Measurements from ENCODE around the gene MSH3. TPM values are rescaled to one million over a fixed set of nuclear protein-coding genes. Genes with fewer than 3 reads are reported as not detected.

The MSH3 gene
- total and polyA plus RNA-seq, 2 of the 8 experiments (the other 6 are each of a cell fraction or from before 2014, with no cell fraction given): 3.6 to 22.6 TPM

DNA sequence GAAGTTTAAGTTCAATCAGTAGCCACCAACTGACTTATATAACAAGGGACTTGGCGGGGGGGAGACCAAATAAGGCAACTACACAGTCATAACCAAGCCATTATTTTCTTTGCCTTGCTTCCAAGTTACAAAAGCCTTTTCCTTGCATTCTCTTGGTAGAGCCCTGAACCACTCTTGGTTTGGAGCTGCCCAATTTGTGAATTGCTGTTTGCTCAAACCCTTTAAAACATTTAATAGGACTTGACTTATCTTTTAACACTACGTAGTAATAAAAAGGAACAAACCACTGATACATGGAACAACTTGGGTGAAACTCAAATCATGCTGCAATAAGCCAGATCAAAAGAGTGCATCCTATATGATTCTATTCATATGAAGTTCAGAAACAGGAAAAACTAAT is 31.7 kb upstream of the MSH3 start (continued):
- TF ChIP-seq CEBPB (IDR thresholded peaks at IDR 0.05; ENCODE audit: low read depth, low read length) (no peak), NANOG (IDR thresholded peaks at IDR 0.05; ENCODE audit: insufficient read depth, low read depth, low read length, poor library complexity, severe bottlenecking) (no peak), FOSL1 (IDR thresholded peaks at IDR 0.05; ENCODE audit: insufficient read depth, low read depth, low read length) (no peak), KDM1A (IDR thresholded peaks at IDR 0.05; ENCODE audit: borderline replicate concordance, low read length) (no peak), RAD21 (IDR thresholded peaks at IDR 0.05 in 1 of 2, conservative IDR thresholded peaks at IDR 0.05 in 1 of 2; ENCODE audit: low read depth in 2 of 2, low read length in 2 of 2) (no peak)
- TF ChIP-seq, protein P1, sequence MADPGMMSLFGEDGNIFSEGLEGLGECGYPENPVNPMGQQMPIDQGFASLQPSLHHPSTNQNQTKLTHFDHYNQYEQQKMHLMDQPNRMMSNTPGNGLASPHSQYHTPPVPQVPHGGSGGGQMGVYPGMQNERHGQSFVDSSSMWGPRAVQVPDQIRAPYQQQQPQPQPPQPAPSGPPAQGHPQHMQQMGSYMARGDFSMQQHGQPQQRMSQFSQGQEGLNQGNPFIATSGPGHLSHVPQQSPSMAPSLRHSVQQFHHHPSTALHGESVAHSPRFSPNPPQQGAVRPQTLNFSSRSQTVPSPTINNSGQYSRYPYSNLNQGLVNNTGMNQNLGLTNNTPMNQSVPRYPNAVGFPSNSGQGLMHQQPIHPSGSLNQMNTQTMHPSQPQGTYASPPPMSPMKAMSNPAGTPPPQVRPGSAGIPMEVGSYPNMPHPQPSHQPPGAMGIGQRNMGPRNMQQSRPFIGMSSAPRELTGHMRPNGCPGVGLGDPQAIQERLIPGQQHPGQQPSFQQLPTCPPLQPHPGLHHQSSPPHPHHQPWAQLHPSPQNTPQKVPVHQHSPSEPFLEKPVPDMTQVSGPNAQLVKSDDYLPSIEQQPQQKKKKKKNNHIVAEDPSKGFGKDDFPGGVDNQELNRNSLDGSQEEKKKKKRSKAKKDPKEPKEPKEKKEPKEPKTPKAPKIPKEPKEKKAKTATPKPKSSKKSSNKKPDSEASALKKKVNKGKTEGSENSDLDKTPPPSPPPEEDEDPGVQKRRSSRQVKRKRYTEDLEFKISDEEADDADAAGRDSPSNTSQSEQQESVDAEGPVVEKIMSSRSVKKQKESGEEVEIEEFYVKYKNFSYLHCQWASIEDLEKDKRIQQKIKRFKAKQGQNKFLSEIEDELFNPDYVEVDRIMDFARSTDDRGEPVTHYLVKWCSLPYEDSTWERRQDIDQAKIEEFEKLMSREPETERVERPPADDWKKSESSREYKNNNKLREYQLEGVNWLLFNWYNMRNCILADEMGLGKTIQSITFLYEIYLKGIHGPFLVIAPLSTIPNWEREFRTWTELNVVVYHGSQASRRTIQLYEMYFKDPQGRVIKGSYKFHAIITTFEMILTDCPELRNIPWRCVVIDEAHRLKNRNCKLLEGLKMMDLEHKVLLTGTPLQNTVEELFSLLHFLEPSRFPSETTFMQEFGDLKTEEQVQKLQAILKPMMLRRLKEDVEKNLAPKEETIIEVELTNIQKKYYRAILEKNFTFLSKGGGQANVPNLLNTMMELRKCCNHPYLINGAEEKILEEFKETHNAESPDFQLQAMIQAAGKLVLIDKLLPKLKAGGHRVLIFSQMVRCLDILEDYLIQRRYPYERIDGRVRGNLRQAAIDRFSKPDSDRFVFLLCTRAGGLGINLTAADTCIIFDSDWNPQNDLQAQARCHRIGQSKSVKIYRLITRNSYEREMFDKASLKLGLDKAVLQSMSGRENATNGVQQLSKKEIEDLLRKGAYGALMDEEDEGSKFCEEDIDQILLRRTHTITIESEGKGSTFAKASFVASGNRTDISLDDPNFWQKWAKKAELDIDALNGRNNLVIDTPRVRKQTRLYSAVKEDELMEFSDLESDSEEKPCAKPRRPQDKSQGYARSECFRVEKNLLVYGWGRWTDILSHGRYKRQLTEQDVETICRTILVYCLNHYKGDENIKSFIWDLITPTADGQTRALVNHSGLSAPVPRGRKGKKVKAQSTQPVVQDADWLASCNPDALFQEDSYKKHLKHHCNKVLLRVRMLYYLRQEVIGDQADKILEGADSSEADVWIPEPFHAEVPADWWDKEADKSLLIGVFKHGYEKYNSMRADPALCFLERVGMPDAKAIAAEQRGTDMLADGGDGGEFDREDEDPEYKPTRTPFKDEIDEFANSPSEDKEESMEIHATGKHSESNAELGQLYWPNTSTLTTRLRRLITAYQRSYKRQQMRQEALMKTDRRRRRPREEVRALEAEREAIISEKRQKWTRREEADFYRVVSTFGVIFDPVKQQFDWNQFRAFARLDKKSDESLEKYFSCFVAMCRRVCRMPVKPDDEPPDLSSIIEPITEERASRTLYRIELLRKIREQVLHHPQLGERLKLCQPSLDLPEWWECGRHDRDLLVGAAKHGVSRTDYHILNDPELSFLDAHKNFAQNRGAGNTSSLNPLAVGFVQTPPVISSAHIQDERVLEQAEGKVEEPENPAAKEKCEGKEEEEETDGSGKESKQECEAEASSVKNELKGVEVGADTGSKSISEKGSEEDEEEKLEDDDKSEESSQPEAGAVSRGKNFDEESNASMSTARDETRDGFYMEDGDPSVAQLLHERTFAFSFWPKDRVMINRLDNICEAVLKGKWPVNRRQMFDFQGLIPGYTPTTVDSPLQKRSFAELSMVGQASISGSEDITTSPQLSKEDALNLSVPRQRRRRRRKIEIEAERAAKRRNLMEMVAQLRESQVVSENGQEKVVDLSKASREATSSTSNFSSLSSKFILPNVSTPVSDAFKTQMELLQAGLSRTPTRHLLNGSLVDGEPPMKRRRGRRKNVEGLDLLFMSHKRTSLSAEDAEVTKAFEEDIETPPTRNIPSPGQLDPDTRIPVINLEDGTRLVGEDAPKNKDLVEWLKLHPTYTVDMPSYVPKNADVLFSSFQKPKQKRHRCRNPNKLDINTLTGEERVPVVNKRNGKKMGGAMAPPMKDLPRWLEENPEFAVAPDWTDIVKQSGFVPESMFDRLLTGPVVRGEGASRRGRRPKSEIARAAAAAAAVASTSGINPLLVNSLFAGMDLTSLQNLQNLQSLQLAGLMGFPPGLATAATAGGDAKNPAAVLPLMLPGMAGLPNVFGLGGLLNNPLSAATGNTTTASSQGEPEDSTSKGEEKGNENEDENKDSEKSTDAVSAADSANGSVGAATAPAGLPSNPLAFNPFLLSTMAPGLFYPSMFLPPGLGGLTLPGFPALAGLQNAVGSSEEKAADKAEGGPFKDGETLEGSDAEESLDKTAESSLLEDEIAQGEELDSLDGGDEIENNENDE (IDR thresholded peaks at IDR 0.05; ENCODE audit: insufficient replicate concordance, low read length): no peak
- TF ChIP-seq, protein P2, sequence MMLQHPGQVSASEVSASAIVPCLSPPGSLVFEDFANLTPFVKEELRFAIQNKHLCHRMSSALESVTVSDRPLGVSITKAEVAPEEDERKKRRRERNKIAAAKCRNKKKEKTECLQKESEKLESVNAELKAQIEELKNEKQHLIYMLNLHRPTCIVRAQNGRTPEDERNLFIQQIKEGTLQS (IDR thresholded peaks at IDR 0.05; ENCODE audit: insufficient read depth, low read depth, low read length): no peak

Data from H1 (cell line).